Upper lobe of left lung (tissue), 6 donors: ENCODE data around the gene RBM33. TPM values are rescaled to one million over a fixed set of nuclear protein-coding genes. Genes with fewer than 3 reads are reported as not detected.
A peak's percentile ranks its signal among the peaks of the same experiment; 100 is the strongest.

Experiments
- ATAC-seq, 2 donors: fragments of 200-7000 bp; cut with Tn5 transposase; one replicate each; pipeline ENCODE4 v1.9.1; 2022; ENCODE audit warnings: mild to moderate bottlenecking in 2 of 2, moderate library complexity in 2 of 2; ENCODE audit not compliant: low FRiP score in 2 of 2
- DNase-seq, 2 donors: peaks; one replicate each; pipeline ENCODE4 v3.0.0-alpha.2; 2019 to 2020
- H3K27ac ChIP-seq, 4 donors: fragments of 200-600 bp; sonication (generic); one replicate each; pipeline ENCODE4 v1.5.1; 2016 to 2019
- H3K27me3 ChIP-seq, 4 donors: fragments of 200-600 bp; sonication (generic); one replicate each; pipeline ENCODE4 v1.5.1; 2017 to 2019
- H3K36me3 ChIP-seq, 4 donors: fragments of 200-600 bp; sonication (generic); one replicate each; pipeline ENCODE4 v1.5.1; 2016 to 2019
- H3K4me1 ChIP-seq, 4 donors: fragments of 200-600 bp; sonication (generic); one replicate each; pipeline ENCODE4 v1.5.1; 2018 to 2019
- H3K4me3 ChIP-seq, 4 donors: fragments of 200-600 bp; sonication (generic); one replicate each; pipeline ENCODE4 v1.5.1; 2017 to 2019; ENCODE audit warnings: mild to moderate bottlenecking in 2 of 4, moderate library complexity in 1 of 4
- H3K9me3 ChIP-seq, 4 donors: fragments of 200-600 bp; sonication (generic); one replicate each; pipeline ENCODE4 v1.5.1; 2018 to 2019
- CTCF ChIP-seq, 6 experiments: fragments of 450-650 bp in 4 of 6; fragments of 200-600 bp in 2 of 6; sonication (generic) in 2 of 6; IDR thresholded peaks; one replicate each; pipeline ENCODE4 v1.5.1; 2016 to 2019; ENCODE audit warnings: antibody characterized with exemption in 6 of 6
- EP300 ChIP-seq, 4 donors: sonication (generic); formaldehyde crosslinking; IDR thresholded peaks; one replicate each; pipeline ENCODE4 v1.5.1; 2017; ENCODE audit warnings: antibody characterized with exemption in 4 of 4, control low read depth in 2 of 4
- POLR2A ChIP-seq, 4 donors: fragments of 450-650 bp; IDR thresholded peaks; one replicate each; pipeline ENCODE4 v1.5.1; 2016 to 2017; ENCODE audit warnings: antibody characterized with exemption in 4 of 4, mild to moderate bottlenecking in 2 of 4
- POLR2AphosphoS5 ChIP-seq, 2 donors: sonication (generic); formaldehyde crosslinking; IDR thresholded peaks; one replicate each; pipeline ENCODE4 v1.5.1; 2017; ENCODE audit warnings: antibody characterized with exemption in 2 of 2
- WGBS, 2 donors: methylation state at CpG; one replicate each; pipeline ENCODE4 v1.1.5; 2017 to 2018; 5-methylcytosine and 5-hydroxymethylcytosine counted together
- total RNA-seq, 6 donors: library from RNA; depleted of rRNA in 4 of 6; stranded (reverse); fragments of >200 nt in 4 of 6; gene quantifications; one replicate each; pipeline versions ENCODE4 v1.1.0 to v1.2.1, GENCODE V29; 2016 to 2021
- donor health status: DM: no; HTN: no; CAD: no; lungs with moderate emphysema.
- donor health status: DM: no; HTN: yes; CAD: no; lungs with severe emphysema.

RBM33 gene
- total RNA-seq, 6 donors from 2014 or later, result 40.6 to 179 (median 76.4) TPM

- no peak overlapping the region for H3K4me3 ChIP-seq
- peaks cover 0 to 5% (median 2%) of the 10 kb centered on the region in 4 donors for H3K4me1 ChIP-seq
- TF ChIP-seq CTCF (IDR thresholded peaks at IDR 0.05) (no peak), POLR2AphosphoS5 (IDR thresholded peaks at IDR 0.05) (no peak), EP300 (IDR thresholded peaks at IDR 0.05) (no peak), POLR2A (IDR thresholded peaks at IDR 0.05) (no peak)
- ATAC-seq (no peak), DNase-seq (no peak)
- no peak overlapping the region for H3K27ac ChIP-seq
- no peaks in the 10 kb centered on the region for H3K27me3 ChIP-seq
- no peaks in the 10 kb centered on the region for H3K9me3 ChIP-seq
- H3K36me3 ChIP-seq, result peaks cover 23 to 84% (median 47%) of the 10 kb centered on the region in 4 donors
These were observed 65.0 kb downstream of the RBM33 start for GRCh38 chr7:155709453-155709852.

- Histone ChIP-seq H3K4me3 (no peak overlapping the region), H3K27ac (no peak overlapping the region), H3K27me3 (no peaks in the 10 kb centered on the region), H3K4me1 (peaks cover 0 to 5% (median 2%) of the 10 kb centered on the region in 4 donors), H3K36me3 (peaks cover 23 to 85% (median 47%) of the 10 kb centered on the region in 4 donors), H3K9me3 (no peaks in the 10 kb centered on the region)
- WGBS, 2 donors, result 80 to 84% methylated on average over 6 of the region's 6 CpGs
- ATAC-seq (no peak), DNase-seq (no peak)
- TF ChIP-seq CTCF (IDR thresholded peaks at IDR 0.05), result no peak
- TF ChIP-seq EP300 (IDR thresholded peaks at IDR 0.05), result no peak
- TF ChIP-seq POLR2AphosphoS5 (IDR thresholded peaks at IDR 0.05), result no peak
- no peak for TF ChIP-seq POLR2A (IDR thresholded peaks at IDR 0.05)
These were observed 65.6 kb downstream of the RBM33 start for GRCh38 chr7:155710031-155710430.

GRCh38 chr7:155710530-155710929 is 66.1 kb downstream of the RBM33 start:
- H3K36me3 ChIP-seq, result peaks cover 23 to 86% (median 47%) of the 10 kb centered on the region in 4 donors
- H3K27ac ChIP-seq, result no peak overlapping the region
- WGBS, 2 donors, result 87 to 100% methylated on average over 1 of the region's 1 CpG
- H3K27me3 ChIP-seq, result no peaks in the 10 kb centered on the region
- DNase-seq, result no peak
- TF ChIP-seq CTCF (IDR thresholded peaks at IDR 0.05), result no peak
- TF ChIP-seq POLR2A (IDR thresholded peaks at IDR 0.05), result no peak
- no peak for TF ChIP-seq EP300 (IDR thresholded peaks at IDR 0.05)
- TF ChIP-seq POLR2AphosphoS5 (IDR thresholded peaks at IDR 0.05), result no peak
- H3K9me3 ChIP-seq, result no peaks in the 10 kb centered on the region
- no peak overlapping the region for H3K4me3 ChIP-seq
- H3K4me1 ChIP-seq, result peaks cover 0 to 5% (median 2%) of the 10 kb centered on the region in 4 donors
- ATAC-seq, result no peak

GRCh38 chr7:155711081-155711480 is 66.6 kb downstream of the RBM33 start:
- no peak for ATAC-seq
- peak in 1 of 2 donors; percentile 47 for DNase-seq
- H3K9me3 ChIP-seq, result no peaks in the 10 kb centered on the region
- H3K36me3 ChIP-seq, result peaks cover 23 to 81% (median 46%) of the 10 kb centered on the region in 4 donors
- H3K27ac ChIP-seq, result no peak overlapping the region
- H3K4me3 ChIP-seq, result no peak overlapping the region
- peaks cover 0 to 5% (median 2%) of the 10 kb centered on the region in 4 donors for H3K4me1 ChIP-seq
- TF ChIP-seq POLR2A (IDR thresholded peaks at IDR 0.05) (no peak), POLR2AphosphoS5 (IDR thresholded peaks at IDR 0.05) (no peak), EP300 (IDR thresholded peaks at IDR 0.05) (no peak), CTCF (IDR thresholded peaks at IDR 0.05) (no peak)
- no peaks in the 10 kb centered on the region for H3K27me3 ChIP-seq
- 97% methylated on average over 16 of the region's 16 CpGs for WGBS, 2 donors

- DNase-seq (peak; percentile 54 to 69), ATAC-seq (peak; percentile 56 to 58)
- peaks cover 20 to 71% (median 31%) of the 10 kb centered on the region in 4 donors for H3K36me3 ChIP-seq
- TF ChIP-seq EP300 (IDR thresholded peaks at IDR 0.05) (no peak), CTCF (IDR thresholded peaks at IDR 0.05) (no peak), POLR2AphosphoS5 (IDR thresholded peaks at IDR 0.05) (no peak), POLR2A (IDR thresholded peaks at IDR 0.05) (no peak)
- no peaks in the 10 kb centered on the region for H3K27me3 ChIP-seq
- no peak overlapping the region for H3K4me3 ChIP-seq
- WGBS, 2 donors, result 60 to 64% methylated on average over 10 of the region's 10 CpGs
- H3K9me3 ChIP-seq, result no peaks in the 10 kb centered on the region
- no peak overlapping the region for H3K27ac ChIP-seq
- H3K4me1 ChIP-seq, result peaks cover 0 to 5% (median 2%) of the 10 kb centered on the region in 4 donors
These were observed 68.9 kb downstream of the RBM33 start for GRCh38 chr7:155713384-155713783.
